Keratinocyte (primary cell): Measurements from ENCODE around the gene EME2. TPM values are rescaled to one million over a fixed set of nuclear protein-coding genes. Genes with fewer than 3 reads are reported as not detected.

Source experiments
- DNase-seq: peaks from one replicate; pipeline ENCODE4 v3.0.0-alpha.2; 2011; ENCODE audit warnings: low read depth, missing footprints, low spot score
- FAIRE-seq: peaks from 2 replicates; lab custom pipeline; 2011; peaks lifted over from hg19 to GRCh38; lab: Jason Lieb, UNC
- H2AFZ ChIP-seq: 2 replicates; pipeline ENCODE4 v1.6.0; 2012; ENCODE audit warnings: low read length, control low read depth, inconsistent platforms; ENCODE audit not compliant: control insufficient read depth
- H3K27ac ChIP-seq: 2 replicates; pipeline ENCODE4 v1.5.1; 2011; ENCODE audit warnings: low read length; ENCODE audit not compliant: control insufficient read depth, insufficient read depth
- H3K27me3 ChIP-seq: 3 replicates; pipeline ENCODE4 v1.6.0; 2011; ENCODE audit warnings: low read length; ENCODE audit not compliant: control insufficient read depth, insufficient read depth; ENCODE audit errors: extremely low read depth
- H3K36me3 ChIP-seq, 2 experiments: 2 replicates in 1 of 2; 3 replicates in 1 of 2; pipeline ENCODE4 v1.5.1; 2011; ENCODE audit warnings: low read length in 2 of 2, mild to moderate bottlenecking in 1 of 2; ENCODE audit not compliant: control insufficient read depth in 2 of 2, insufficient read depth in 2 of 2; ENCODE audit errors: extremely low read depth in 1 of 2
- H3K4me1 ChIP-seq: 3 replicates; pipeline ENCODE4 v1.5.1; 2011; ENCODE audit warnings: low read length; ENCODE audit not compliant: control insufficient read depth, insufficient read depth; ENCODE audit errors: extremely low read depth
- H3K4me2 ChIP-seq: 3 replicates; pipeline ENCODE4 v1.6.0; 2011; ENCODE audit warnings: low read depth, low read length; ENCODE audit not compliant: control insufficient read depth, insufficient read depth; ENCODE audit errors: extremely low read depth
- H3K4me3 ChIP-seq, 3 experiments: fragments of 200-600 bp in 1 of 3; sonication (generic) in 1 of 3; 2 replicates in 2 of 3; 3 replicates in 1 of 3; pipeline ENCODE4 v1.5.1; 2011 to 2016; ENCODE audit warnings: low read length in 3 of 3, mild to moderate bottlenecking in 3 of 3, control low read depth in 2 of 3, inconsistent platforms in 1 of 3, low read depth in 1 of 3, mixed read lengths in 1 of 3, mixed run types in 1 of 3, moderate library complexity in 1 of 3; ENCODE audit not compliant: control insufficient read depth in 2 of 3, insufficient read depth in 2 of 3; ENCODE audit errors: extremely low read depth in 1 of 3
- H3K79me2 ChIP-seq: 2 replicates; pipeline ENCODE4 v1.6.0; 2012; ENCODE audit warnings: low read length; ENCODE audit not compliant: control insufficient read depth, insufficient read depth
- H3K9ac ChIP-seq: 3 replicates; pipeline ENCODE4 v1.6.0; 2011; ENCODE audit warnings: low read length; ENCODE audit not compliant: control insufficient read depth, insufficient read depth; ENCODE audit errors: extremely low read depth
- H3K9me1 ChIP-seq: 3 replicates; pipeline ENCODE4 v1.6.0; 2011; ENCODE audit warnings: low read length; ENCODE audit not compliant: control insufficient read depth, insufficient read depth; ENCODE audit errors: extremely low read depth
- H3K9me3 ChIP-seq: 2 replicates; pipeline ENCODE4 v1.5.1; 2012; ENCODE audit warnings: low read depth, low read length; ENCODE audit not compliant: control insufficient read depth
- H4K20me1 ChIP-seq: 3 replicates; pipeline ENCODE4 v1.6.0; 2011; ENCODE audit warnings: low read length; ENCODE audit not compliant: control insufficient read depth, insufficient read depth; ENCODE audit errors: extremely low read depth
- EZH2 ChIP-seq: IDR thresholded peaks from one replicate; pipeline ENCODE4 v1.6.1; 2012; ENCODE audit warnings: inconsistent platforms, mild to moderate bottlenecking, low read length, moderate library complexity
- dilution Hi-C: fragments of 300-500 bp; cut with MboI; formaldehyde crosslinking; loops from one replicate; pipeline ENCODE4 v1.7.0; 2020; ENCODE audit warnings: low sequenced_read_pairs; ENCODE audit not compliant: extremely low pct_ligation_motif_present
- polyA plus RNA-seq, 5 experiments: library from polyadenylated mRNA; depleted of rRNA in 3 of 5; stranded (reverse) in 3 of 5; stranded (forward) in 1 of 5; unstranded in 1 of 5; fragments of >200 nt; gene quantifications; 1 replicate in 1 of 5; 2 replicates in 3 of 5; 3 replicates in 1 of 5; pipeline versions ENCODE4 v1.2.1 to v1.2.3, GENCODE V29; 2011 to 2012; ENCODE audit warnings: missing spikeins in 2 of 5, low read depth in 1 of 5, low replicate concordance in 1 of 5
- TF ChIP-seq, protein P1 (sequence below), 3 experiments: IDR thresholded peaks in 1 of 3; conservative IDR thresholded peaks in 1 of 3; optimal IDR thresholded peaks in 1 of 3; 2 replicates in 2 of 3; 3 replicates in 1 of 3; pipeline versions ENCODE3 to v1.5.1; 2011; ENCODE audit warnings: low read length in 3 of 3, mild to moderate bottlenecking in 3 of 3, moderate library complexity in 2 of 3, control low read depth in 1 of 3, inconsistent platforms in 1 of 3; ENCODE audit not compliant: insufficient read depth in 2 of 3; ENCODE audit errors: extremely low read depth in 1 of 3

EME2 gene
- polyA plus RNA-seq, 1 donor (not counting 4 experiments of a cell fraction or from before 2014, with no cell fraction given): 6.3 TPM

DNA sequence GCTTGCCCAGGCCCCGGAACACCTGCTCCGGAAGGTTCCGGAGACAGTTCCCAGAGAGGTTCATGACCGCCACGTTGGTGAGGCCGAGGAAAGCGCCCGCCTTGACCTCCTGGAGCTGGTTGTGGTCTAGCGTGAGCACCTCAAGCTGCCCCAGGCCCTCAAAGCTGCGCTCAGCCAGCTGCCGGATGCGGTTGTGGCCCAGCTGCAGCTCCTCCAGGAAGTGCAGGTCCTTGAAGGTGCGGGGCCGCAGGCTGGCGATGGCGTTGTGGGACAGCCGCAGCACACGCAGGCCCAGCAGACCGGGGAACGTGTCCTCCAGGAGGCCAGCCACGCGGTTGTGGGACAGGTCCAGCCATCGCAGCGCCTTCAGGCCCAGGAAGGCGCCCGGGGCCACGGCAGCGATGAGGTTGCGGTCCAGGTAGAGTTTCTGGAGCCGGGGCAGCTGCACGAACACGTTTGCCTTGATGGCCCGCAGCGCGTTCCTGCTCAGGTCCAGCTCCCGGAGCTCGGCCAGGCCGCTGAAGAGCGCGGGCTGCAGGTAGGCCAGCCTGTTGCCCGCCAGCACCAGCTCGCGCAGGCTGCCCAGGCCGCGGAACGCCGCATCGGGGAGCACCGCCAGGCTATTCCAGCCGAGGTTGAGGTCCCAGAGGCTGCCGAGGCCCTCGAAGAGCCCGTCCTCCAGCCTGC, 18.8 kb downstream of the EME2 start:
- Histone ChIP-seq H3K27ac (no peak overlapping the region), H3K9ac (no peak overlapping the region), H3K9me1 (no peaks in the 10 kb centered on the region), H3K4me2 (no peak overlapping the region), H3K9me3 (no peaks in the 10 kb centered on the region), H4K20me1 (peaks cover 3% of the 10 kb centered on the region), H3K4me1 (peaks cover 15% of the 10 kb centered on the region), H3K79me2 (peaks cover 14% of the 10 kb centered on the region), H3K27me3 (no peaks in the 10 kb centered on the region), H3K4me3 (no peak overlapping the region), H3K36me3 (peaks cover 0 to 11% of the 10 kb centered on the region in 2 experiments), H2AFZ (no peak overlapping the region)
- FAIRE-seq (no peak), DNase-seq (no peak)
- dilution Hi-C loops: no loop called here
- TF ChIP-seq, protein P1, sequence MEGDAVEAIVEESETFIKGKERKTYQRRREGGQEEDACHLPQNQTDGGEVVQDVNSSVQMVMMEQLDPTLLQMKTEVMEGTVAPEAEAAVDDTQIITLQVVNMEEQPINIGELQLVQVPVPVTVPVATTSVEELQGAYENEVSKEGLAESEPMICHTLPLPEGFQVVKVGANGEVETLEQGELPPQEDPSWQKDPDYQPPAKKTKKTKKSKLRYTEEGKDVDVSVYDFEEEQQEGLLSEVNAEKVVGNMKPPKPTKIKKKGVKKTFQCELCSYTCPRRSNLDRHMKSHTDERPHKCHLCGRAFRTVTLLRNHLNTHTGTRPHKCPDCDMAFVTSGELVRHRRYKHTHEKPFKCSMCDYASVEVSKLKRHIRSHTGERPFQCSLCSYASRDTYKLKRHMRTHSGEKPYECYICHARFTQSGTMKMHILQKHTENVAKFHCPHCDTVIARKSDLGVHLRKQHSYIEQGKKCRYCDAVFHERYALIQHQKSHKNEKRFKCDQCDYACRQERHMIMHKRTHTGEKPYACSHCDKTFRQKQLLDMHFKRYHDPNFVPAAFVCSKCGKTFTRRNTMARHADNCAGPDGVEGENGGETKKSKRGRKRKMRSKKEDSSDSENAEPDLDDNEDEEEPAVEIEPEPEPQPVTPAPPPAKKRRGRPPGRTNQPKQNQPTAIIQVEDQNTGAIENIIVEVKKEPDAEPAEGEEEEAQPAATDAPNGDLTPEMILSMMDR (optimal IDR thresholded peaks at IDR 0.05 in 1 of 3, IDR thresholded peaks at IDR 0.05 in 1 of 3, conservative IDR thresholded peaks at IDR 0.05 in 1 of 3; ENCODE audit: extremely low read depth in 1 of 3, insufficient read depth in 2 of 3, low read length in 3 of 3): no peak
- TF ChIP-seq EZH2: no peak

DNA sequence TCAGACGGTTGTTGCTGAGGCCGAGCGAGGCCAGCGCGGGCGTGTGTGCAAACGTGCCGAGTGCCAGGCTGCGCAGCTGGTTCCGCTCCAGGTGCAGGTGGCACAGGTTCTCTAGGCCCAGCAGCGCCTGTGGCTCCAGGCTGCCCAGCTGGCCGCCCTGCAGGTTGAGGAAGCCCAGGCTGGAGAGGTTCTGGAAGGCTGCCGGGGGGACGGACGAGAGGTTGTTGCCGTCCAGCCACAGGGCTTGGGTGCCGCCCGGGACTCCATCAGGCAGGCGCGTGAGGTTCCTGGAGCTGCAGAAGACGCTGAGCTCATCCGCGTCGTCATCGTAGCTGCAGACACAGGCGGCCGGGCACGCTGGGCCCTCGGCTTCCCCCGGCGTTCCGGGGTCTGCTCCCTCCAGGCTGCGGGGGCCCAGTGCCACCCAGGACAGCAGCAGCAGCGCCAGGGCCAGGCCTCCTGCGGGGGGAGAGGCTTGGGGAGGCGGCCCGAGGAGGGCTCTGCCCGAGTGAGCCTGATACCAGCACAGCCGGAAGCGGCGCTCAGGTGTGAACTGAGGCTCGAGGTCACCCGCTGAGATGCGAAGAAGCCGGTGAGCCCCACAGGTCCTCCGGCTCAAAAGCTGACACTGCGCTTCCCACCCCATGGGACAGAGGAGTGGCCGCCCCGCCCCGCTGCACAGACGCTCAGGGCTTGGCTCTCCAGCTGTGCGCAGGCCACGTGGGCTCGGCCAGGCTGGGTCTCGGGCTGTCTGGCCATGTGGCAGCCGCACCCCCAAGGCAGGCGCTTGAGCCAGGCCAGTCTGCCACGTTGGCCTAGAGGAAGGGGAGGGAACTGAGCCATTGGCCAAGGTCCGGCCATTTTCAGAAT, 19.6 kb downstream of the EME2 start:
- H2AFZ ChIP-seq: no peak overlapping the region
- no peak overlapping the region for H3K4me2 ChIP-seq
- no peak overlapping the region for H3K4me3 ChIP-seq
- DNase-seq (no peak), FAIRE-seq (no peak)
- H3K9ac ChIP-seq: no peak overlapping the region
- peaks cover 0 to 8% of the 10 kb centered on the region in 2 experiments for H3K36me3 ChIP-seq
- TF ChIP-seq, protein P1 (optimal IDR thresholded peaks at IDR 0.05 in 1 of 3, IDR thresholded peaks at IDR 0.05 in 1 of 3, conservative IDR thresholded peaks at IDR 0.05 in 1 of 3; ENCODE audit: extremely low read depth in 1 of 3, insufficient read depth in 2 of 3, low read length in 3 of 3): no peak
- no peak for TF ChIP-seq EZH2
- no peak overlapping the region for H3K27ac ChIP-seq
- no peaks in the 10 kb centered on the region for H3K9me3 ChIP-seq
- dilution Hi-C loops: no loop called here
- H3K27me3 ChIP-seq: no peaks in the 10 kb centered on the region
- H3K79me2 ChIP-seq: peaks cover 7% of the 10 kb centered on the region
- peaks cover 3% of the 10 kb centered on the region for H4K20me1 ChIP-seq
- H3K9me1 ChIP-seq: no peaks in the 10 kb centered on the region
- peaks cover 15% of the 10 kb centered on the region for H3K4me1 ChIP-seq
